Stimulated activated CD8-positive, alpha-beta memory T cell treated with anti-CD3 and anti-CD28 coated beads, Interleukin-4, amount 100 ng/mL, for 24 hours (primary cell): ENCODE data around the gene FUT7.

Experiments used
- DNase-seq: peaks from one replicate; pipeline ENCODE4 v3.0.0-alpha.2; 2020; ENCODE audit warnings: low read depth

The FUT7 gene

GRCh38 chr9:136982232-136983051 lies 49.4 kb downstream of the FUT7 start, which contains the start of gene LCNL1:
Gene LCNL1 (plus strand): TSS chr9:136982993. CDS start chr9:136983587, 594 bp downstream.
- no peak for DNase-seq

- DNase-seq: no peak
These were observed 50.2 kb downstream of the FUT7 start for GRCh38 chr9:136981588-136982231.

- no peak for DNase-seq
These were observed 51.0 kb downstream of the FUT7 start for GRCh38 chr9:136980669-136981478.
